HG03159 (cell line): ENCODE measurements around the gene AMZ2.

Source experiments
- ATAC-seq: cut with Tn5 transposase; IDR thresholded peaks from one replicate; pipeline ENCODE4 v1.9.1; 2021; ENCODE audit warnings: mild to moderate bottlenecking, moderate library complexity; ENCODE audit not compliant: unreplicated experiment

Gene AMZ2

GRCh38 chr17:68290268-68290954, 42.6 kb downstream of the AMZ2 start:
- no peak for ATAC-seq

GRCh38 chr17:68290955-68291835, 43.4 kb downstream of the AMZ2 start, which contains the start of the genes ARSG and SLC16A6:
Gene ARSG, plus strand, starts transcription at chr17:68291495. Its CDS starts 15,999 bp downstream, at chr17:68307494.
Gene SLC16A6, minus strand, starts transcription at chr17:68291127. Its CDS starts 12,807 bp downstream, at chr17:68278320.
- peak; percentile 46 for ATAC-seq

- peak; percentile 64 for ATAC-seq
Observed at GRCh38 chr17:68291836-68292688, 44.2 kb downstream of the AMZ2 start.

DNA sequence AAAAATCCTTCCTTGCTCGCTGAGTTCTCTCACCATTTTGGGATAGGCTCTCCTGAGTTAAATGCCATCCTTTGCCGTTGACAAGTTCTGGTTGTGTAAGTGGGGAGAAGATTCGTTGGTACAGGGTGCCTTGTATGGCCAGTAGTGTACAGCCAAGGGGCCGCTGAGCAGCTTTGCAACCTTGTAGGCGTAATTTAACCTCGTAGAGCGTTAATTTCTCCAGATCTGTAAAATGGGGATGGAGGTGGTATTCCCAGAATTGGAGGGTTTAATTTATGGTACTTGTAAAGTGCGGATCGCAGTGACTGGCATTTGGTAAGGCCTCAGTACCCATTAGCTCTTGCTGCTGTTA, 44.8 kb downstream of the AMZ2 start:
- ATAC-seq, result no peak

DNA sequence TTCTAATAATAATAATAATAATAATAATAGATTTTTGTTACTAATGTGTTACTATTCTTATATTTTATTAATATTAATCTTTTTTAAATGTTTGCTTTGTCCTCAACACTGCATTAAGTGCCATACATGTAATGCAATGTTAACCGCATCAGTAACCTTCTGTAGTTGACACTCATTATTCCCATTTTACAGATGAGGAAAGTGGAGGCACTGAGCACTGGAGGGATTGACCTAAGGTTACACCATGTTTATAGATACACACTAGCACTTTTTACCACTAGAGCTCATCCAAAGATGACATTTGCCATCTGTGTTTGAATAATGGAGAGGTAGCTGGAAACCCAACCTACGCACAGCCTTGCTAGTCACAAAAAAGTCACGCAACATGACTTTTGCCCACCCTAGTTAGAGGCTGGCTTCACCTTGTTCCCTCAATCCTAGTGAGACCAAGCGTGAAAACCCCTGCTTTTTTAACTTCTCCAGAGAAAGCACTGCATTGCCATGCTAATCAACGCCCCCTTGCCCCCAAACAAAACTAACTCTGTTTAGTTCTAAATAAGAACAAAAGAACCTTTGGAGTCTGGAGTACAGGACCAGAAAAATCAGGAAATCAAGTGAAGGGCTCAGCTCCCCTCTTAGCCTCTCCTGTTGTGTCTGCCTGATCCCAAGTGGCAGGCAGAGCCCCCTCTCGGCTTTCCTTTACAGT, 45.8 kb downstream of the AMZ2 start:
- ATAC-seq, result no peak

DNA sequence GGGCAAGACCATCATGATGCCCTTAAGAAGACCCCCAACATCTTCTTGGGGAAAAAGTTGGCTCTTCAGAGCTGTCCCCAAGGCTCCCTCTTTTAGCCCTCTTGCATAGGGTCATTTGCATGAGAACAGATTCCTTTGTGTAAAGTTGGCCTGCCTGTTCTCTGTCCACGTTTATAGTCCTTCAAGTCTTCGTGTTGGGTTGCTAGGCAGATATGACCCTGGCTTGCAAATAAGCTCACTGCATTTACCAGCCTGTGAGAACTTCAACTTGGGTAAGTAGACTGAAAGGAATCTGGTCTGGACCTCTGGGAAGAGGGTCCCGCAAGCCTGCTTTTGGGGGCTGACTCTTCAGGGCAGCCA, 46.3 kb downstream of the AMZ2 start:
- no peak for ATAC-seq

DNA sequence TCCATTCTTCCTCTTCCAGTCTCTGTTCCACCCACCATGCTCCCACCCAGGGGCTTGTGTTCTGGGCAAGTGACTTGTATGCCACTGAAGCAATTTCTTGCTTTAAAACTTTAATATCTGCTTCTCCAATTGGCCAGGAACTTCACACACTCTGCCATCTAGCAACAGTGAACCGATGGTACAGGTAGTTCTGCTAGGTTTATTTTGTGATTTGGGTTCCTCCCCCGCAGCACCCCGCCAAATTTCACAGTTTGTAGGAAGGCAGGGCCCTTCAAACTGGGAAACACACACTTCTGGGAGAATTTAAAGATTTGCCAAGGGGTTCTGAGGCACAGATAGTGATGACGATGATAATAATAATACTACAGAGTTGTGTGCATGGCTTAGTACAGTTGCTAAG, 46.8 kb downstream of the AMZ2 start:
- ATAC-seq, result no peak

- no peak for ATAC-seq
Observed at GRCh38 chr17:68295086-68295485, 47.2 kb downstream of the AMZ2 start.

DNA sequence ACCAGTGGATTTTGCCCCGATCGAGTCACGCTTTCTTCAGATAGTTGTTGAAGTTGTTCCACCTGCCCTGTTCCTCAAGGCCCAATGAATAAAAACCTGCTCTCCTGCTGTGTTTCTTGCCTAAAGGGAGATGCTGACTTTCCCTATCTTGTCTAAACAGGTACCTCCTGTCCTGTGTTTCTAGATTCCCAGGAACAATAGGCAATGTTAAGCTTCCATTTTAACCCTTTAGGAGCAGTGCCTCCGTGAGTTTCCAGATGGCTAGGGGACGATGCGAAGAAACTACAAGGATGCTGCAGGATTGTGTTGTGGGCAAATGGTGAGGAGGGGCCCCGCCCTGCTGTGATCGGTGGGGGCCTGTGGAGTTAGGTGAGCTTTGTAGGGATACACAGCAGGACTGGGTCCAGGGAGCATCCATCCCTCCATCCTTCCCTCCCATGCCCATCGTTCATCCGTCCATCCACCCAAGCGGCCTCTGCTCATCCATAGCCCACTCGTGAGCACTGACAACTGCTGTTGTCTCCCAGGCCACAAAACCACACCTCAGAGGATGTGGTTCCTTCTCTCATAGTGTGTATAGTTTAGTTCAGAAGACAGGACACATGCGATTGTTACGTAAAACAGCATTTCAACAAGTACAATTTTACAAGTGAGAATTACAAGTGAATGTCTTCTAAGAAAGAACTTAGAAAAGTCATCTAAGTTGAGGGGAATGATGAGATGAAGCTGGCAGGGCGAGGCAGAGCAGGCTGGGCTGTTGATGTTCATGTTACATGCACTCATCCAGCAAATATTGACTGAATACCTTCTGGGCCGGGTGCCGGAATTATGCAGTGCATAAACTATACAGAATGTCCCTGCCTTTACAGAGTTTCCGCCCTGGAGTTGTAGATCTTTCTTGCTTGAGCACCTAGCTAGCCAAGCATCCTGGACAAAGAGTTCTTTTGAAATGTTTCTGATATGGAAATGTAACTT, 48.7 kb downstream of the AMZ2 start:
- ATAC-seq, result no peak

DNA sequence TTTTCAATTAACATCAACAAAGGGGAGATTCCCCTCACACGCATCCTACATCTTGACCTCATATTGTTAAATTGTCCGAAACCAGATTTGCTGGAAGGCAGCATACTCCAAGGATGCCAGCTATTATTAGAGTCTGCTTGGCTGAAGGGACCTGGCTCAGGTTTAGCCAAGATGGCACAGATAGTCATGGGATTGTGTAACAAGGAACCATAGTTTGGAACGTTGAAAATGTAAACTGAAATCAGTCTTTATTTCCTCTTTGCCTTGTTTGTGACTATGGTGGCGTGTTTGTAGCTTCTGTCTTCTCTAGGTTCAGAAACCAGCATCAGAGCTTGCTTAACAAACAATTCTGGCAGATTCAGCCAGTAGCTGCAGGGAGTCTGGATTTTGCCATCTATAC, 49.4 kb downstream of the AMZ2 start:
- no peak for ATAC-seq

DNA sequence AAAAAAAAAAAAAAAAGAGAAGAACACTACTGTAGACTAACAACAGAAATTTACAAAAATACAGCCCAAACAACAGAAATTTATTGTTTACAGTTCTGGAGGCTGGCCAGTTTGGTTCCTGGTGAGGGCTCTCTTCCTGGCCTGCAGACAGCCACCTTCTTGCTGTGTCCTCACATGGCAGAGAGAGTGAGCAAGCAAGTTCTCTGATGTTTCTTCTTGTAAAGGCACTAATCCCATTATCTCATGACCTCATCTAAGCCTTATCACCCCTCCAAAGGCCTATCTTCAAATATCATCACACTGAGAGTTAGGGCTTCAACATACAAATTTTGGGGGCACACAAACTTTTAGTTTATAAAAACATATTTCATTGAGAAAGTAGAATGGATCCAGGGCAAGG, 50.8 kb downstream of the AMZ2 start:
- no peak for ATAC-seq

DNA sequence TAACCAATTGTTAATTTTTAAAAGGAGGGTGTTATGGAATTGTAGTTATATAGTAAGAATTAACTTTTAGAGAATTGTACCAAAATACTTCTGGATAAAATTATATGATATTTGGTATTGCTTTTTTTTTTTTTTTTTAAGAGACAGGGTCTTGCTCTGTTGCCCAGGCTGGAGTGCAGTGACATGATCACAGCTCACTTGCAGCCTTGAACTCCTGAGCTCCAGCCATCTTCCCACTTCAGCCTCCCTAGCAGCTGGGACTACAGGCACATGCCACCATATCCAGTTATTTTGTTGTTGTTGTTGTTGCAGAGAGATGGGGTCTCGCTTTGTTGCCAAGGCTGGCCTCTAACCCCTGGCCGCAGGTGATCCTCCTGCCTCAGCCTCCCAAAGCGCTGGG, 52.0 kb downstream of the AMZ2 start:
- no peak for ATAC-seq

- ATAC-seq, result no peak
Observed at GRCh38 chr17:68301438-68301959, 53.7 kb downstream of the AMZ2 start.

GRCh38 chr17:68302066-68302564, 54.3 kb downstream of the AMZ2 start:
- no peak for ATAC-seq

DNA sequence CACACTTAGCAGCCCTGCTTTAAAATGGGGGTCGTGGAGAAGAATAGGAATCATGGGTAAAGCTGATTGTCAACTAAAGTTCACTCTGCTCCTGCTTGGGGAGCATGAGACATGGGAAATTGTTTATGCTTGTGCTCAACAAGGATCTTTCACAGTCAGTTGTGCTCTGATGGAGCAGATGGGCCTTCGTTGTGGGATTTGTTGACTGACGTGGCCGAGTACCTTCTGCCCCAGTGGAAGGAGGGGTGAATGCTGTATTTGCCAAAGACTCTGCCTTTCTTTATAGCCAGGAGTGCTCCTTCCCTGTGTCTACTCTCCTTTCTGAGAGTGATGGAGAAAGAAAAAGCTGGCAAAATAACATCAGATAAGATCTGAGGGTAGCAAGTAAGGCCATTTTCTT, 54.8 kb downstream of the AMZ2 start:
- no peak for ATAC-seq

GRCh38 chr17:68304706-68305105, 56.9 kb downstream of the AMZ2 start:
- ATAC-seq, result no peak

GRCh38 chr17:68305142-68305541, 57.3 kb downstream of the AMZ2 start:
- no peak for ATAC-seq
